PC-3 (cell line): ENCODE data around the gene BNIP3. TPM values are rescaled to one million over a fixed set of nuclear protein-coding genes. Genes with fewer than 3 reads are reported as not detected.

Experiments used
- ATAC-seq: fragments of 200-7000 bp; cut with Tn5 transposase; 2 replicates; pipeline ENCODE4 v1.9.1; 2020; ENCODE audit warnings: mild to moderate bottlenecking, moderate library complexity
- BruUV-seq: library from RNA; stranded (reverse); fragments of 400-500 nt; replicated peaks from 2 replicates; lab custom pipeline; 2021; lab: Mats Ljungman, UMichigan
- CTCF ChIA-PET: fragments of 300-600 bp; sonication (Branson Sonifier 250); formaldehyde crosslinking; loops from one replicate; lab custom pipeline; 2022; ENCODE audit warnings: antibody characterized with exemption; lab: Charles Lee
- POLR2A ChIA-PET: fragments of 300-600 bp; sonication (Branson Sonifier 250); formaldehyde crosslinking; loops from one replicate; lab custom pipeline; 2022; ENCODE audit warnings: antibody characterized with exemption; ENCODE audit not compliant: unreplicated experiment; lab: Charles Lee
- DNase-seq: peaks from one replicate; pipeline ENCODE4 v3.0.0-alpha.2; 2015
- H2AFZ ChIP-seq: fragments of 300-600 bp; sonication (generic); 2 replicates; pipeline ENCODE4 v1.6.0; 2016; ENCODE audit warnings: antibody characterized with exemption, low read length
- H3F3A ChIP-seq: fragments of 300-600 bp; sonication (generic); one replicate; pipeline ENCODE4 v1.6.0; 2017; ENCODE audit warnings: antibody characterized with exemption, low read length, control low read depth, mild to moderate bottlenecking; ENCODE audit not compliant: unreplicated experiment
- H3K27ac ChIP-seq: fragments of 300-600 bp; sonication (generic); 2 replicates; pipeline ENCODE4 v1.5.1; 2016; ENCODE audit warnings: mild to moderate bottlenecking, low read length
- H3K27me3 ChIP-seq: fragments of 300-600 bp; sonication (generic); 2 replicates; pipeline ENCODE4 v1.6.1; 2016; ENCODE audit warnings: low read length, mixed read lengths
- H3K36me3 ChIP-seq: fragments of 300-600 bp; sonication (generic); 2 replicates; pipeline ENCODE4 v1.6.1; 2016; ENCODE audit warnings: low read depth, mixed run types, low read length, mixed read lengths
- H3K4me1 ChIP-seq: fragments of 300-600 bp; sonication (generic); 2 replicates; pipeline ENCODE4 v1.5.1; 2016; ENCODE audit warnings: low read length; ENCODE audit not compliant: insufficient read depth
- H3K4me2 ChIP-seq: fragments of 300-600 bp; sonication (generic); 2 replicates; pipeline ENCODE4 v1.6.0; 2016; ENCODE audit warnings: low read length
- H3K4me3 ChIP-seq: fragments of 300-600 bp; sonication (generic); 2 replicates; pipeline ENCODE4 v1.5.1; 2016; ENCODE audit warnings: mild to moderate bottlenecking, low read length, mixed read lengths
- H3K79me2 ChIP-seq: fragments of 300-600 bp; sonication (generic); 2 replicates; pipeline ENCODE4 v1.6.1; 2017; ENCODE audit warnings: low read length, mixed read lengths
- H3K9ac ChIP-seq: fragments of 300-600 bp; sonication (generic); 2 replicates; pipeline ENCODE4 v1.6.0; 2016; ENCODE audit warnings: mild to moderate bottlenecking, low read length
- H3K9me2 ChIP-seq: fragments of 300-600 bp; sonication (generic); replicated peaks from 2 replicates; pipeline ENCODE4 v1.6.1; 2016; ENCODE audit warnings: mixed run types, low read length, mixed read lengths
- H3K9me3 ChIP-seq: fragments of 300-600 bp; sonication (generic); 2 replicates; pipeline ENCODE4 v1.6.1; 2016; ENCODE audit warnings: low read length, mixed read lengths
- H4K20me1 ChIP-seq: fragments of 300-600 bp; sonication (generic); 2 replicates; pipeline ENCODE4 v1.6.1; 2016; ENCODE audit warnings: low read length, mixed read lengths
- CTCF ChIP-seq: fragments of 300-600 bp; sonication (generic); conservative IDR thresholded peaks from 2 replicates; pipeline ENCODE4 v1.5.1; 2017; ENCODE audit warnings: antibody characterized with exemption, low read depth, mild to moderate bottlenecking, low read length
- EZH2 ChIP-seq: fragments of 300-600 bp; sonication (generic); IDR thresholded peaks from one replicate; pipeline ENCODE4 v1.6.1; 2017; ENCODE audit warnings: antibody characterized with exemption, mild to moderate bottlenecking, low read length; ENCODE audit not compliant: unreplicated experiment
- EZH2phosphoT487 ChIP-seq: fragments of 300-600 bp; sonication (generic); IDR thresholded peaks from 2 replicates; pipeline ENCODE4 v1.6.1; 2018; ENCODE audit warnings: mild to moderate bottlenecking, antibody characterized with exemption, low read length, borderline replicate concordance
- intact Hi-C: fragments of 100-400 bp; cut with micrococcal nuclease; formaldehyde crosslinking; loops from 2 replicates; pipeline ENCODE4 v1.9.0; 2023
- total RNA-seq: library from RNA; depleted of rRNA; stranded (reverse); fragments of >200 nt; gene quantifications from 2 replicates; pipeline ENCODE4 v1.2.3, GENCODE V29; 2014

BNIP3 gene
- total RNA-seq, 1 experiment from 2014 or later, result 225 TPM

- Histone ChIP-seq H4K20me1 (no peaks in the 10 kb centered on the region), H3K4me3 (no peak overlapping the region), H3K79me2 (no peaks in the 10 kb centered on the region), H3K27me3 (peaks cover 12% of the 10 kb centered on the region), H2AFZ (no peak overlapping the region), H3K9ac (no peak overlapping the region), H3K4me2 (no peak overlapping the region), H3F3A (no peaks in the 10 kb centered on the region), H3K27ac (no peak overlapping the region), H3K4me1 (0 out of 2 replicates have a peak, but pooled peaks cover 5% of the 10 kb centered on the region), H3K9me2 (no peaks in the 10 kb centered on the region), H3K9me3 (no peaks in the 10 kb centered on the region), H3K36me3 (no peaks in the 10 kb centered on the region)
- TF ChIP-seq EZH2 (no peak), EZH2phosphoT487 (no peak), CTCF (no peak)
- ChIA-PET POLR2A (no interaction called here), CTCF (no interaction called here)
- intact Hi-C loops, result no loop called here
- ATAC-seq (no peak), DNase-seq (no peak)
- no TSS peak for BruUV-seq
Measured at GRCh38 chr10:132019366-132019765, 37.6 kb upstream of the BNIP3 start.

GRCh38 chr10:132018446-132018845, 36.7 kb upstream of the BNIP3 start:
- Histone ChIP-seq H3K9ac (no peak overlapping the region), H3F3A (no peaks in the 10 kb centered on the region), H3K27ac (no peak overlapping the region), H3K4me2 (no peak overlapping the region), H4K20me1 (no peaks in the 10 kb centered on the region), H3K4me3 (no peak overlapping the region), H3K27me3 (0 out of 2 replicates have a peak, but pooled peaks cover 3% of the 10 kb centered on the region), H3K79me2 (no peaks in the 10 kb centered on the region), H2AFZ (no peak overlapping the region), H3K4me1 (0 out of 2 replicates have a peak, but pooled peaks cover under 1% of the 10 kb centered on the region), H3K9me2 (no peaks in the 10 kb centered on the region), H3K9me3 (no peaks in the 10 kb centered on the region), H3K36me3 (no peaks in the 10 kb centered on the region)
- DNase-seq (no peak), ATAC-seq (no peak)
- ChIA-PET POLR2A (no interaction called here), CTCF (no interaction called here)
- TF ChIP-seq EZH2phosphoT487 (no peak), CTCF (no peak), EZH2 (no peak)
- BruUV-seq, result no TSS peak
- intact Hi-C loops, result no loop called here

GRCh38 chr10:132016514-132016913, 34.8 kb upstream of the BNIP3 start:
- Histone ChIP-seq H3K4me2 (no peak overlapping the region), H2AFZ (no peak overlapping the region), H3K4me1 (no peaks in the 10 kb centered on the region), H3K27me3 (0 out of 2 replicates have a peak, but pooled peaks cover 10% of the 10 kb centered on the region), H3K4me3 (no peak overlapping the region), H3K36me3 (no peaks in the 10 kb centered on the region), H4K20me1 (no peaks in the 10 kb centered on the region), H3K79me2 (no peaks in the 10 kb centered on the region), H3K9ac (no peak overlapping the region), H3K27ac (no peak overlapping the region), H3K9me3 (no peaks in the 10 kb centered on the region), H3K9me2 (no peaks in the 10 kb centered on the region), H3F3A (no peaks in the 10 kb centered on the region)
- DNase-seq (no peak), ATAC-seq (no peak)
- ChIA-PET CTCF (no interaction called here), POLR2A (no interaction called here)
- TF ChIP-seq EZH2, result no peak
- TF ChIP-seq CTCF, result no peak
- no peak for TF ChIP-seq EZH2phosphoT487
- intact Hi-C loops, result no loop called here
- no TSS peak for BruUV-seq
